Vagina (tissue), 2 donors: ENCODE results near the gene NMBR. TPM values are rescaled to one million over a fixed set of nuclear protein-coding genes. Genes with fewer than 3 reads are reported as not detected.
"Not testable (repeated sequence)": the region's sequence is repeated elsewhere in the genome, so short reads cannot be mapped to it uniquely, and the experiment has no call there.

ENCODE experiments used
- DNase-seq, 2 donors: peaks; one replicate each; pipeline ENCODE4 v3.0.0-alpha.2; 2017; ENCODE audit errors: extremely low spot score in 2 of 2
- H3K27ac ChIP-seq: fragments of 200-600 bp; sonication (generic); one replicate; pipeline ENCODE4 v1.5.1; 2019
- H3K27me3 ChIP-seq: fragments of 200-600 bp; sonication (generic); one replicate; pipeline ENCODE4 v1.5.1; 2019
- H3K36me3 ChIP-seq, 2 donors: fragments of 200-600 bp; sonication (generic); one replicate each; pipeline ENCODE4 v1.5.1; 2017 to 2019
- H3K4me1 ChIP-seq: fragments of 200-600 bp; sonication (generic); one replicate; pipeline ENCODE4 v1.5.1; 2019
- H3K4me3 ChIP-seq, 2 donors: fragments of 200-600 bp; sonication (generic); 1 replicate in 1 of 2; 2 replicates in 1 of 2; pipeline ENCODE4 v1.5.1; 2016 to 2019
- H3K9me3 ChIP-seq: fragments of 200-600 bp; sonication (generic); one replicate; pipeline ENCODE4 v1.5.1; 2019
- CTCF ChIP-seq, 3 experiments: fragments of 450-650 bp in 2 of 3; fragments of 200-600 bp in 1 of 3; sonication (generic) in 1 of 3; IDR thresholded peaks; one replicate each; pipeline ENCODE4 v1.5.1; 2017 to 2019; ENCODE audit warnings: antibody characterized with exemption in 3 of 3, mild to moderate bottlenecking in 2 of 3, moderate library complexity in 2 of 3
- POLR2A ChIP-seq, 2 donors: fragments of 450-650 bp; IDR thresholded peaks; one replicate each; pipeline ENCODE4 v1.6.1; 2017; ENCODE audit warnings: antibody characterized with exemption in 2 of 2, mild to moderate bottlenecking in 2 of 2, moderate library complexity in 2 of 2
- POLR2AphosphoS5 ChIP-seq, 2 donors: sonication (generic); formaldehyde crosslinking; IDR thresholded peaks; one replicate each; pipeline ENCODE4 v1.9.0; 2017; ENCODE audit warnings: antibody characterized with exemption in 2 of 2, mild to moderate bottlenecking in 2 of 2, low read depth in 1 of 2; ENCODE audit not compliant: insufficient read depth in 1 of 2
- intact Hi-C: fragments of 100-400 bp; cut with DNase I; formaldehyde crosslinking; loops from one replicate; pipeline ENCODE4 v1.15.1; 2023
- total RNA-seq: library from RNA; depleted of rRNA; stranded (reverse); fragments of >200 nt; gene quantifications from one replicate; pipeline ENCODE4 v1.2.3, GENCODE V29; 2016

The NMBR gene
- total RNA-seq, 1 donor from 2014 or later: not detected

- intact Hi-C loops: no loop called here
- Histone ChIP-seq H3K9me3 (no peaks in the 10 kb centered on the region), H3K4me3 (no peak overlapping the region), H3K27ac (no peak overlapping the region), H3K4me1 (no peaks in the 10 kb centered on the region), H3K36me3 (no peaks in the 10 kb centered on the region), H3K27me3 (no peaks in the 10 kb centered on the region)
- peak; percentile 6 to 52 (median 51) for TF ChIP-seq CTCF (IDR thresholded peaks at IDR 0.05)
- TF ChIP-seq POLR2AphosphoS5 (IDR thresholded peaks at IDR 0.05; ENCODE audit: insufficient read depth in 1 of 2, low read depth in 1 of 2): no peak
- no peak for DNase-seq
Observed at GRCh38 chr6:142112451-142113061, 34.4 kb downstream of the NMBR start.

- H3K4me1 ChIP-seq, DNase-seq, H3K4me3 ChIP-seq, H3K27ac ChIP-seq, H3K36me3 ChIP-seq, H3K27me3 ChIP-seq, H3K9me3 ChIP-seq, intact Hi-C loops: not testable (repeated sequence)
Observed at GRCh38 chr6:142110820-142111219, 36.1 kb downstream of the NMBR start.

DNA sequence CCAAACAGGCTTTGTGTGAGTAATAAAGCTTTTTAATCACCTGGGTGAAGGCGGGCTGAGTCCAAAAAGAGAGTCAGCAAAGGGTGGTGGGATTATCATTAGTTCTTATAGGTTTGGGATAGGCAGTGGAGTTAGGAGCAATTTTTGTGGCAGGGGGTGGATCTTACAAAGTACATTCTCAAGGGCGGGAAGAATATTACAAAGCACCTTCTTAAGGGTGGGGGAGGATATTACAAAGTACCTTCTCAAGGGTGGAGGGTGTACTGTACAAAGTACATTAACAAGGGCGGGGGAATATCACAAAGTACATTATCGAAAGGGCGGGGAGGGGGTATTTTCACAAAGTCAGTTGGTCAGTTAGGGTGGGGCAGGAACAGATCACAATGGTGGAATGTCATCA is 42.1 kb downstream of the NMBR start:
- H3K27me3 ChIP-seq, H3K4me1 ChIP-seq, H3K27ac ChIP-seq, intact Hi-C loops, H3K36me3 ChIP-seq, H3K4me3 ChIP-seq, H3K9me3 ChIP-seq, DNase-seq: not testable (repeated sequence)

DNA sequence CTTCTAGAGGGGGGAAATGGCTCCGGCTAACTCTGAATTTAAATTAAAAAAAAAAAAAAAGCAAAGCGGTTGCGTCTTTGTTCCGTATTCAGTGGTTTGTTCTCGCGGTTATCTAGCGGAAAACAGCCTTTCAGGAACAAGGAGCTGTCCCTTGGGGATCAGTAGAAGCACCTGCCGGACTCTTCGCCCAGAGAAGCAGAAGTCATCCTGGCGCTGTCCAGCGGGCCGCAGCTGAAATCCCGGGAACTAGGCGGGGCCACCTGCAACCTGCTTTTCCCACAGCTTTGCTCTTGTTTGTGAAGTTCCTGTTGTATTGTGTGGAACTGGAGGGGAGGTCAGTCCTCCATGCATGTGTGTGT is 58.1 kb downstream of the NMBR start:
- Histone ChIP-seq H3K4me1 (no peaks in the 10 kb centered on the region), H3K9me3 (no peaks in the 10 kb centered on the region), H3K27ac (no peak overlapping the region), H3K4me3 (no peak overlapping the region), H3K27me3 (no peaks in the 10 kb centered on the region), H3K36me3 (no peaks in the 10 kb centered on the region)
- DNase-seq: no peak
- no peak for TF ChIP-seq POLR2AphosphoS5 (IDR thresholded peaks at IDR 0.05; ENCODE audit: insufficient read depth in 1 of 2, low read depth in 1 of 2)
- no peak for TF ChIP-seq CTCF (IDR thresholded peaks at IDR 0.05)
- TF ChIP-seq POLR2A (IDR thresholded peaks at IDR 0.05): no peak
- intact Hi-C loops: no loop called here

GRCh38 chr6:142087950-142088857 is 58.7 kb downstream of the NMBR start:
- TF ChIP-seq POLR2A (IDR thresholded peaks at IDR 0.05) (no peak), CTCF (IDR thresholded peaks at IDR 0.05) (no peak), POLR2AphosphoS5 (IDR thresholded peaks at IDR 0.05; ENCODE audit: insufficient read depth in 1 of 2, low read depth in 1 of 2) (no peak)
- Histone ChIP-seq H3K27ac (no peak overlapping the region), H3K27me3 (no peaks in the 10 kb centered on the region), H3K4me1 (no peaks in the 10 kb centered on the region), H3K36me3 (no peaks in the 10 kb centered on the region), H3K9me3 (no peaks in the 10 kb centered on the region), H3K4me3 (no peak overlapping the region)
- no peak for DNase-seq
- intact Hi-C loops: no loop called here

GRCh38 chr6:142079130-142079529 is 67.8 kb downstream of the NMBR start:
- no peaks in the 10 kb centered on the region for H3K36me3 ChIP-seq
- no peaks in the 10 kb centered on the region for H3K4me1 ChIP-seq
- no peak for DNase-seq
- no peak for TF ChIP-seq CTCF (IDR thresholded peaks at IDR 0.05)
- no peak overlapping the region for H3K27ac ChIP-seq
- H3K27me3 ChIP-seq: no peaks in the 10 kb centered on the region
- no peak overlapping the region for H3K4me3 ChIP-seq
- no peaks in the 10 kb centered on the region for H3K9me3 ChIP-seq
- intact Hi-C loops: no loop called here
